Muscle of leg (tissue), 11 donors: ENCODE measurements around the gene IAH1. TPM values are rescaled to one million over a fixed set of nuclear protein-coding genes. Genes with fewer than 3 reads are reported as not detected.

Experiments used
- DNase-seq: peaks from one replicate; pipeline ENCODE4 v3.0.0; 2013
- H3K27ac ChIP-seq: one replicate; pipeline ENCODE4 v1.5.1; 2013; ENCODE audit warnings: mild to moderate bottlenecking, low read length, control low read depth
- H3K27me3 ChIP-seq: one replicate; pipeline ENCODE4 v1.6.1; 2013; ENCODE audit warnings: low read length; ENCODE audit not compliant: control insufficient read depth, insufficient read depth
- H3K36me3 ChIP-seq: one replicate; pipeline ENCODE4 v1.6.1; 2013; ENCODE audit warnings: low read length; ENCODE audit not compliant: control insufficient read depth, insufficient read depth
- H3K4me1 ChIP-seq: one replicate; pipeline ENCODE4 v1.6.1; 2013; ENCODE audit warnings: low read length; ENCODE audit not compliant: control insufficient read depth, insufficient read depth
- H3K4me3 ChIP-seq: one replicate; pipeline ENCODE4 v1.5.1; 2013; ENCODE audit warnings: low read length, control low read depth
- H3K9me3 ChIP-seq: replicated peaks from 2 replicates; pipeline ENCODE4 v1.6.1; 2013; ENCODE audit warnings: low read depth, low read length; ENCODE audit not compliant: control insufficient read depth
- WGBS: methylation state at CpG from one replicate; pipeline ENCODE4 v1.1.5; 2013; ENCODE audit warnings: missing lambda C conversion rate; ENCODE audit not compliant: insufficient coverage; 5-methylcytosine and 5-hydroxymethylcytosine counted together
- polyA plus RNA-seq, 8 donors: library from polyadenylated mRNA; unstranded; fragments of 120-200 nt; gene quantifications; one replicate each; pipeline versions ENCODE4 v1.2.1 to v1.2.3, GENCODE V29; 2013; ENCODE audit warnings: inconsistent platforms in 1 of 8, low replicate concordance in 1 of 8; ENCODE audit not compliant: insufficient read length in 8 of 8, insufficient read depth in 1 of 8
- total RNA-seq: library from RNA; stranded (reverse); fragments of 120-200 nt; gene quantifications from one replicate; pipeline ENCODE4 v1.2.4, GENCODE V29; 2013

The IAH1 gene
- total and polyA plus RNA-seq, 9 donors, result 45.7 to 70.3 (median 51.1) TPM

- no peaks in the 10 kb centered on the region for H3K4me1 ChIP-seq
- no peak overlapping the region for H3K4me3 ChIP-seq
- H3K9me3 ChIP-seq, result no peaks in the 10 kb centered on the region
- WGBS, result 63% methylated on average over 3 of the region's 10 CpGs
- peaks cover 50% of the 10 kb centered on the region for H3K36me3 ChIP-seq
- no peak overlapping the region for H3K27ac ChIP-seq
- no peak for DNase-seq
- no peaks in the 10 kb centered on the region for H3K27me3 ChIP-seq
Measured at GRCh38 chr2:9467687-9468086, 6.7 kb upstream of the IAH1 start.

DNA sequence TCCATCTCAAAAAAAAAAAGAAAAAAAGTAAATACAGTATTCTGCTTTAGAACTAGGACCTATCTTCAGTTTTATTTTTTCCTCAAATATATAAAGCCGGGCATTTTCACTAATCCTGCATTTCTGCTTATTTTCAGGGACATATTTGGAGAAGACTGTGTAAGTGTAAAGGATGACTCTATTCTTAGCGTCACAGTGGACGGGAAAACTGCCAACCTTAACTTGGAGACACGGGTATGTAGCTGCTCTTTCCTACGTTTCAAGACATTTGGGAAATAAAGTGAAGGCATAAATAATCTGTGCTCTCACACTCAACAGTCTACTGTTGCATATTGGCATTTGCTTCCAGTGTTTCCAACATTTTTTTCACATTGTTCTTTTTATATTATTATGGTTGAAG, 3.1 kb upstream of the IAH1 start:
- no peak for DNase-seq
- no CpG with 5 or more reads among the region's 5 CpGs for WGBS
- peaks cover 17% of the 10 kb centered on the region for H3K4me1 ChIP-seq
- H3K36me3 ChIP-seq, result peaks cover 38% of the 10 kb centered on the region
- no peaks in the 10 kb centered on the region for H3K9me3 ChIP-seq
- no peaks in the 10 kb centered on the region for H3K27me3 ChIP-seq
- H3K27ac ChIP-seq, result no peak overlapping the region
- no peak overlapping the region for H3K4me3 ChIP-seq

DNA sequence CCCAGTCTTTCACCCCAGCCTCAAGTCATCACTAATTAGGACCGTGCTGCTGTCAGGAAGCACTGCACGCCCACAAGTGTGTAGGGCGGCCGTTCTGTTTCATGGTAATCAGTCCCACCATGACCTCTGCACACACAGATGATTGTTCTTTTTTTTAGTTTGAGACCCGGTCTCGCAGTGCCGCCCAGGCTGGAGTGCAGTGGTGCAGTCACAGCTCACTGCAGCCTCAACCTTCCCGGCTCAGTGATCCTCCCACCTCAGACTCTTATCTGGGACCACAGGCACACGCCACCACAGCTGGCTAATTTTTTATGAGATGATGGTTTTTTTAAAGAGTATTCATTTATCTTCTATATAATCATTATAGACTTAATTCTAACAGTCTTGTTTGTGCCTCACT, 1.8 kb upstream of the IAH1 start:
- Histone ChIP-seq H3K27ac (no peak overlapping the region), H3K27me3 (no peaks in the 10 kb centered on the region), H3K36me3 (peaks cover 46% of the 10 kb centered on the region), H3K4me3 (no peak overlapping the region), H3K4me1 (peaks cover 18% of the 10 kb centered on the region), H3K9me3 (no peaks in the 10 kb centered on the region)
- 100% methylated on average over 1 of the region's 9 CpGs for WGBS
- DNase-seq, result no peak

DNA sequence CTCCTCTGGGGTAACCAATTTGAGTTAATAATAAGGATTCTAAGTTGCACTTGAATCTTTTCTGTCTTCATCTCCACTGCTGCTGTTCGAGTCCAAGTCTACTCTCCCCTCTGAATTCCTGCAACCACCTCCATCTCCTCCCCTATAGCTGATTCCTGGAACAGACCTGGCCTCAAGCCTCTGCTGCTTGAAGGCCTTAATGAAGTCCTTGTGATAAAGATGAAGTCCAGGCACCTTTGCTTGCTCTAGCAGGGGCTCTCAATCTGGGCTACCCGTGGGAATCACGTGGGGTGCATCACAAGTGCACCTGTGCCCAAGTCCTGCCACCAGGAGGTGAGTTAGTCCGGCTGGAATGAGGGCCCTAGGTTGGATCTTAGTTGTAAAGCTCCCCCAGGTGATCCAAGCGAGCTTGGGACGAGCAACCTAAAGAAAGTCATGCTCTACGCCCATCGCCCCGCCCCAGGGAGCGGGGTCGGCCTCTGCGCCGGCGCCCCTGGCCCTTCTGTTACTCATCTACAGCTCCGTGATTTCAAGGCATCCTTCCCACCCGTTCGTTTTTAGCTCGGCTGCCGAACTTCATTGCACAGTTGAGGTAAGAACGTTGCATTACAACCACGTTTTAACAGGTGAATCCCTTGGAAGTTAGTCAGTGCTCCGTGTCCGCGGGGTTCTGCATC, 905 bp upstream of the IAH1 start:
- Histone ChIP-seq H3K27ac (no peak overlapping the region), H3K4me3 (peak overlapping the region; percentile 90), H3K9me3 (no peaks in the 10 kb centered on the region), H3K36me3 (peaks cover 41% of the 10 kb centered on the region), H3K27me3 (no peaks in the 10 kb centered on the region), H3K4me1 (peaks cover 18% of the 10 kb centered on the region)
- no peak for DNase-seq
- WGBS, result 22% methylated on average over 20 of the region's 24 CpGs

DNA sequence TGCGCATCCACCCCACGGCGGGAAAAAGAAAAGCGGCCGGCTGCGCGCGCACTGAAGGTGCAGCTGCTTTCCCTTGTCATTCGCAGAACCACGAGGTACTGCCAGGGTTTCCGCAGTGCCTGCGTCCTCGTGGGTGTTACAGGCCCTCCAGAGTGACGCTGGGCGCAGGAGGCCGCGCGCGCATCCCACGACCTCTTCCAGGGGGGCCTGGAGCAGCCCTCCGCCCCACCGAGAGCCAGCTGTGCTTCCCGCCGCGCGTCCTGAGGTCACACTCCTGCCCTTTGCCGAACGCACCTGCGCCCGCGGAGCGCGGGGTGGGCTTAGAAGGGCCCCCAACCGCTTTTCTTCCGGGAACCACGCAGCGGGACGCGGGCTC, 378 bp upstream of the IAH1 start:
- peaks cover 41% of the 10 kb centered on the region for H3K36me3 ChIP-seq
- 2% methylated on average over 39 of the region's 39 CpGs for WGBS
- DNase-seq, result peak; percentile 60
- H3K27me3 ChIP-seq, result no peaks in the 10 kb centered on the region
- peak overlapping the region; percentile 90 for H3K4me3 ChIP-seq
- H3K4me1 ChIP-seq, result peaks cover 18% of the 10 kb centered on the region
- no peaks in the 10 kb centered on the region for H3K9me3 ChIP-seq
- peak overlapping the region; percentile 67 for H3K27ac ChIP-seq

DNA sequence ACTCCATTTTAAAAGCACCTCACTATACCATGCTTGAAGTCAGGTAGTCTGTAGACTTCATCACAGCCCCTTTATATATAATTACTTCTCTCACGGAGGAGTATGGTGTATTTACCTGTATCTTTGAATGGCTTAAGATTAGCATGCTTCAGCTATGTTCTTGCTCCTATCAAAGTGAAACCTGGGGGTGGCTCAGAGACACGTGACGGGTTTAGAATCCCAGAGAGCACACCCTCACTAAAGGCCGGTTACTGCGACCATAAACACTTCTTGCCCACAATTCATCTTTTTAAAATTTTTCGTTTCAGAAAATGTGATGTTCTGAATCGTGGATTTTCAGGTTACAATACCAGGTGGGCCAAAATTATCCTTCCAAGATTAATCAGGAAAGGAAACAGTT, 3.6 kb downstream of the IAH1 start:
- Histone ChIP-seq H3K4me1 (peaks cover 18% of the 10 kb centered on the region), H3K27me3 (no peaks in the 10 kb centered on the region), H3K9me3 (no peaks in the 10 kb centered on the region), H3K27ac (no peak overlapping the region), H3K36me3 (peaks cover 47% of the 10 kb centered on the region), H3K4me3 (no peak overlapping the region)
- DNase-seq, result no peak
- WGBS, result 88% methylated on average over 2 of the region's 7 CpGs

DNA sequence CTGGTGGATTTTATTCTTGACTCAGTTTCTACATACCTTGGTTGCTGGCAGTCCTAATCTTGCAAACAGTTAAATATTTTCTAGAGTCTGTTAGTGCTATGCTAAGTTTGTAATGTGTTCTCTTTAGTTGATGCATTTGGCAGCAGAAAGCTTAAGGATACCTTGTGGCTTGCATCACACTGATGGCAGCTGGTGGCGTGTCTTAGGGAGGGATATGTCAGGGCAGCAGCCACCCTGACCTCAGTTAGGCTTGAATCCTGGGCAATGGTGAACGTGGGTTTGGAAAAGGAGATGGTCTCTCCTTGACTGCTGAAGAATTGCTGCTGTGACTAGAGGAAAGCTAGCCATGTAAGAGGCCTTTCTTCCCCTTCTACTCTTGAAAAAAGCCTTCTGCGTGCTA, 4.2 kb downstream of the IAH1 start:
- Histone ChIP-seq H3K9me3 (no peaks in the 10 kb centered on the region), H3K4me3 (no peak overlapping the region), H3K27ac (no peak overlapping the region), H3K36me3 (peaks cover 53% of the 10 kb centered on the region), H3K27me3 (no peaks in the 10 kb centered on the region), H3K4me1 (peaks cover 17% of the 10 kb centered on the region)
- WGBS, result 75% methylated on average over 1 of the region's 3 CpGs
- DNase-seq, result no peak

DNA sequence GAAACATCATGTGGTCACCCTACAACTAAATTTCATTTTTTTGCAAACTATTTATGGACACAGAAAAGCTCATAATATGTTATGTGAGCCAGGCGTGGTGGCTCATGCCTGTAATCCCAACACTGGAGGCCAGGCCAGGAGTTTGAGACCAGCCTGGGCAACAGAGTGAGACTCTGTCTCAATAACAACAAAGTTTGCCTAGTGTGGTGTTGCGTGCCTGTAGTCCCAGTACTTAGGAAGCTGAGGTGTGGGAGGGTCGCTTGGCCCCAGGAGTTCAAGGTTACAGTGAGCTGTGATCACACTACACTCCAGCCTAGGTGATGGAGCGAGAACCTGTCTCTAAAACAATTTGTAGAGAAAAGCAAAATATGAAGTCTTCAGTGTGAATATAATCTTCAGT, 5.8 kb downstream of the IAH1 start:
- Histone ChIP-seq H3K9me3 (no peaks in the 10 kb centered on the region), H3K4me3 (no peak overlapping the region), H3K27ac (no peak overlapping the region), H3K4me1 (peaks cover 9% of the 10 kb centered on the region), H3K36me3 (peaks cover 69% of the 10 kb centered on the region), H3K27me3 (no peaks in the 10 kb centered on the region)
- no peak for DNase-seq
- 83% methylated on average over 2 of the region's 4 CpGs for WGBS

- no peaks in the 10 kb centered on the region for H3K9me3 ChIP-seq
Measured at GRCh38 chr2:9483107-9483506, 8.8 kb downstream of the IAH1 start.

GRCh38 chr2:9484533-9484932, 10.2 kb downstream of the IAH1 start:
- no peaks in the 10 kb centered on the region for H3K9me3 ChIP-seq
- WGBS, result 82% methylated on average over 3 of the region's 5 CpGs

More at GRCh38 chr2:9483107-9483506, 8.8 kb downstream of the IAH1 start:
- Histone ChIP-seq H3K27me3 (no peaks in the 10 kb centered on the region), H3K4me3 (no peak overlapping the region), H3K4me1 (no peaks in the 10 kb centered on the region), H3K27ac (no peak overlapping the region), H3K36me3 (peaks cover 82% of the 10 kb centered on the region)
- DNase-seq, result no peak

More at GRCh38 chr2:9484533-9484932, 10.2 kb downstream of the IAH1 start:
- no peak for DNase-seq
- Histone ChIP-seq H3K4me3 (no peak overlapping the region), H3K4me1 (no peaks in the 10 kb centered on the region), H3K27me3 (no peaks in the 10 kb centered on the region), H3K27ac (no peak overlapping the region), H3K36me3 (peaks cover 83% of the 10 kb centered on the region)
